Upper lobe of right lung (tissue), 1 donor: ENCODE results near the gene SMARCC1. TPM values are rescaled to one million over a fixed set of nuclear protein-coding genes. Genes with fewer than 3 reads are reported as not detected.

Source experiments
- ATAC-seq: fragments of 200-7000 bp; cut with Tn5 transposase; one replicate; pipeline ENCODE4 v1.9.1; 2020; ENCODE audit warnings: mild to moderate bottlenecking, moderate library complexity
- DNase-seq: peaks from one replicate; pipeline ENCODE4 v3.0.0-alpha.2; 2020
- H3K27ac ChIP-seq: fragments of 200-600 bp; one replicate; pipeline ENCODE4 v1.8.0; 2022
- H3K27me3 ChIP-seq: fragments of 200-600 bp; one replicate; pipeline ENCODE4 v1.8.0; 2022; ENCODE audit warnings: mild to moderate bottlenecking
- H3K36me3 ChIP-seq: fragments of 200-600 bp; one replicate; pipeline ENCODE4 v1.8.0; 2022
- H3K4me1 ChIP-seq: fragments of 200-600 bp; one replicate; pipeline ENCODE4 v1.8.0; 2022
- H3K4me3 ChIP-seq: fragments of 200-600 bp; one replicate; pipeline ENCODE4 v1.8.0; 2022; ENCODE audit warnings: mild to moderate bottlenecking
- H3K9me3 ChIP-seq: fragments of 200-600 bp; one replicate; pipeline ENCODE4 v1.8.0; 2022
- intact Hi-C: fragments of 100-400 bp; cut with DNase I; formaldehyde crosslinking; loops from one replicate; pipeline ENCODE4 v1.11.0; 2022
- total RNA-seq: library from RNA; stranded (reverse); fragmentation: NEBNext Ultra II Directional; extraction: Animal tissue kit (Norgen Biotek cat#: 25700); gene quantifications from one replicate; pipeline ENCODE4 v1.2.1, GENCODE V29; 2021
- TF ChIP-seq, protein P1 (sequence below): fragments of 200-600 bp; IDR thresholded peaks from one replicate; pipeline ENCODE4 v1.8.0; 2022; ENCODE audit warnings: antibody characterized with exemption
- donor health status: DM: no; HTN: yes; CAD: no; lungs with severe emphysema.

The SMARCC1 gene
- total RNA-seq, 1 donor from 2014 or later: 67.9 TPM

DNA sequence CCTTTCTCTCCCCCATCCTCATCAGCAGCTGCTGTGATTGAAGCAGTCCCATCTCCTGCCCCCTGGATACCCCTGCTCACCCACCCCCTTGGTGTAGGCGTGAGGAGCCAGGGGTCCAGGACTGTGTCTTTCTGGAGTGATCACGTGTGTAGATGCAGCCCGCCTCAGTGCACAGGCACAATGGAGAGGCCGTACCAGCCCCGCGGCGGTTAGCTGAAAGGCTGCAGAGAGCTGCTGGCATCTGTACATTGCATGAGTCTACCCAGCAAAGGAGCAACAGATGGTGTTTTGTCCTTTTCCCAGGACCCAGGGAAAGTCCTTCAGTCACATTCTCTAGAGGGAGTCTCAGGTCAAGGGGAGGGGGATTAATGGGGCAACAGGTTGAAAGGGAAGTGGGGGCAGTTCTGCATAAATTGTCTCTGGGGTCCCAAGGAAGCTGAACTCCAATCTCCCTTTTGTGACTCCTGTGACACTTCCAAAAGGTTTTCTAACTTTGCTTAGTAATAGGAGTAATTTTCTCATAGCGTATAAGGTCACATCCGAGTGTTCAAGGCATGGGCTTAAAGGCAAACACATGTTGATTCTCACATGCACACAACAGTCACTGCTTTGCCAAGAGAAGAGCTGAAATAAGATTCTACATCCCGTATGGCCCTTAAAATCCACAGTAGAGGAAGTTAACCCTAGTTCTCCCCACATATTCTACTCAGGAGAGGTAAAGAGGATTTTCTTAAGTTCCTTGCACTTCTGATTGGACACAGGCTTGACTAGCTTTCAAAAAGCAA is 210.1 kb downstream of the SMARCC1 start:
- TF ChIP-seq, protein P1, sequence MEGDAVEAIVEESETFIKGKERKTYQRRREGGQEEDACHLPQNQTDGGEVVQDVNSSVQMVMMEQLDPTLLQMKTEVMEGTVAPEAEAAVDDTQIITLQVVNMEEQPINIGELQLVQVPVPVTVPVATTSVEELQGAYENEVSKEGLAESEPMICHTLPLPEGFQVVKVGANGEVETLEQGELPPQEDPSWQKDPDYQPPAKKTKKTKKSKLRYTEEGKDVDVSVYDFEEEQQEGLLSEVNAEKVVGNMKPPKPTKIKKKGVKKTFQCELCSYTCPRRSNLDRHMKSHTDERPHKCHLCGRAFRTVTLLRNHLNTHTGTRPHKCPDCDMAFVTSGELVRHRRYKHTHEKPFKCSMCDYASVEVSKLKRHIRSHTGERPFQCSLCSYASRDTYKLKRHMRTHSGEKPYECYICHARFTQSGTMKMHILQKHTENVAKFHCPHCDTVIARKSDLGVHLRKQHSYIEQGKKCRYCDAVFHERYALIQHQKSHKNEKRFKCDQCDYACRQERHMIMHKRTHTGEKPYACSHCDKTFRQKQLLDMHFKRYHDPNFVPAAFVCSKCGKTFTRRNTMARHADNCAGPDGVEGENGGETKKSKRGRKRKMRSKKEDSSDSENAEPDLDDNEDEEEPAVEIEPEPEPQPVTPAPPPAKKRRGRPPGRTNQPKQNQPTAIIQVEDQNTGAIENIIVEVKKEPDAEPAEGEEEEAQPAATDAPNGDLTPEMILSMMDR: no peak
- ATAC-seq (no peak), DNase-seq (no peak)
- H3K27ac ChIP-seq: no peak overlapping the region
- H3K4me1 ChIP-seq: no peaks in the 10 kb centered on the region
- peaks cover 1% of the 10 kb centered on the region for H3K27me3 ChIP-seq
- no peaks in the 10 kb centered on the region for H3K36me3 ChIP-seq
- intact Hi-C loops: no loop called here
- no peaks in the 10 kb centered on the region for H3K9me3 ChIP-seq
- H3K4me3 ChIP-seq: no peak overlapping the region

DNA sequence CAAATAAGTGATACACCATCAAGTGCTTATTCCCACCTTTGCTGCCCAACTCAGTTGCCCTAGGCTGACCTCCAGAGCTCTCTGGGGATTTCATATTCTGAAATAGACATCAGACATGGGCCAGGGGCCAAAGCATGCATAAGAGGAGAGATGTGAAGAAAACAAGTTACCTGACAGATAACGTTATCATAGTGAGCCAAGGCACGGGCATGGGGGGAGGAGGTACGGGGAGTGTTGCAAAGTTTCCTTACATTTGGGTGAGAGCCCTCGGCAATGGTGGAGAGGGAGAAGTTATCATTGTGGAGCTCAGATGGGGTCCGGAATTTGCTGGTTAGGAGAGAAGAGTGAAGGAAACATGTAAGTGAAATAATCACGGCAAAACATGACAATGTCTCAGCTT is 212.8 kb downstream of the SMARCC1 start:
- Histone ChIP-seq H3K27me3 (no peaks in the 10 kb centered on the region), H3K36me3 (no peaks in the 10 kb centered on the region), H3K9me3 (no peaks in the 10 kb centered on the region), H3K27ac (no peak overlapping the region), H3K4me1 (no peaks in the 10 kb centered on the region), H3K4me3 (no peak overlapping the region)
- TF ChIP-seq, protein P1: no peak
- intact Hi-C loops: no loop called here
- ATAC-seq (no peak), DNase-seq (no peak)

- H3K27me3 ChIP-seq: no peaks in the 10 kb centered on the region
- H3K9me3 ChIP-seq: no peaks in the 10 kb centered on the region
- ATAC-seq: no peak
- H3K27ac ChIP-seq: no peak overlapping the region
- no peaks in the 10 kb centered on the region for H3K4me1 ChIP-seq
- no peaks in the 10 kb centered on the region for H3K36me3 ChIP-seq
- intact Hi-C loops: no loop called here
- H3K4me3 ChIP-seq: no peak overlapping the region
- TF ChIP-seq, protein P1: no peak
- DNase-seq: no peak
These were observed 214.5 kb downstream of the SMARCC1 start for GRCh38 chr3:47567149-47567548.

- TF ChIP-seq, protein P1: no peak
- H3K9me3 ChIP-seq: no peaks in the 10 kb centered on the region
- H3K4me1 ChIP-seq: no peaks in the 10 kb centered on the region
- no peaks in the 10 kb centered on the region for H3K36me3 ChIP-seq
- H3K4me3 ChIP-seq: no peak overlapping the region
- no peak overlapping the region for H3K27ac ChIP-seq
- DNase-seq: no peak
- H3K27me3 ChIP-seq: no peaks in the 10 kb centered on the region
- ATAC-seq: no peak
- intact Hi-C loops: no loop called here
These were observed 215.0 kb downstream of the SMARCC1 start for GRCh38 chr3:47566667-47567066.

DNA sequence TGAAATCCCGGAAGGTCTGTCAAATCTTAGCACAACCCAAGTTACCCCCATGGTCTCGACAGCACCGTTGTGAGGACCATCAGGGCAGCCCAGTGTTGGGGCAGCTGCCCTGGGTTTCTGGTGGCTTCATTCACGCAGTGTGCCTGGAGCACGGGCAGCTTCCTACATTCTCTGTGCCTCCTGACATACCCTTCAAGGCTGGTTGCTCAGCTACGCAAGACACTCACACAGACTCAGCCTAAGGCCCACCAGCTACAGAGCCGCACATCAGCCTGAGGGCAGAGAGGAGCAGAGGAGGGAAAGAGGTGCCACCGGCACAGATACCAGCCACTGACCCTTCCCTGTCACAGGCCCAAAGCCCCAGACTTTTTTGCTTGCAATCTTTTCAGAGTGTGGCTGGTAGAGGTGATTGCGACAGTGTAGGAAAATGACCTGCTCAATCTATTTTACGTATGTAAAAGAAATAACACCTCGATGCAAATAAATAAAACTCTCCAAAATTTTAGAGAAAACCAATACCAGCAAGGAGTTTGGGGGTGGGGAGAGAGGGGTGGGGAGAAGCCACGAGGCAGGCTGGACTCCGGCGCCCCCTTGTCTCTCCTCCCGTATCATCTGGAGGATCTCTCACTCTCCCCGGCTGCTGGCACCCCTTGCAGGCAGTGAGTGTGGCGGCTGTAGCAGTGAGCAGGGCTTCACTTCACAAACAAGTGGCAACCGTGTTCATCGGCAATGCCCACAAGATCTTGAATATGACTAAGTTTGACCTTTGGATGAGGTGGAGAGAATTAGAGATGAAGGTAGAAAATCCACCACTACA is 215.8 kb downstream of the SMARCC1 start:
- H3K4me1 ChIP-seq: no peaks in the 10 kb centered on the region
- intact Hi-C loops: no loop called here
- H3K4me3 ChIP-seq: no peak overlapping the region
- TF ChIP-seq, protein P1: no peak
- no peaks in the 10 kb centered on the region for H3K9me3 ChIP-seq
- H3K27me3 ChIP-seq: no peaks in the 10 kb centered on the region
- H3K27ac ChIP-seq: no peak overlapping the region
- H3K36me3 ChIP-seq: no peaks in the 10 kb centered on the region
- ATAC-seq (no peak), DNase-seq (no peak)
